Duodenal mucosa (tissue), 2 donors: ENCODE data around the gene IRGC.

Experiments
- H3K27ac ChIP-seq: one replicate; pipeline ENCODE4 v1.7.0; 2013; ENCODE audit warnings: low read depth, low read length
- H3K27me3 ChIP-seq, 2 donors: one replicate each; pipeline ENCODE4 v1.7.0; 2013; ENCODE audit warnings: low read length in 2 of 2, control low read depth in 1 of 2; ENCODE audit not compliant: insufficient read depth in 2 of 2, control insufficient read depth in 1 of 2
- H3K36me3 ChIP-seq, 2 donors: one replicate each; pipeline ENCODE4 v1.7.0; 2013; ENCODE audit warnings: low read length in 2 of 2, control low read depth in 1 of 2; ENCODE audit not compliant: insufficient read depth in 2 of 2, control insufficient read depth in 1 of 2
- H3K4me1 ChIP-seq, 2 donors: one replicate each; pipeline ENCODE4 v1.7.0; 2013; ENCODE audit warnings: low read length in 2 of 2, control low read depth in 1 of 2; ENCODE audit not compliant: insufficient read depth in 2 of 2, control insufficient read depth in 1 of 2
- H3K4me3 ChIP-seq, 2 donors: one replicate each; pipeline ENCODE4 v1.7.0; 2013; ENCODE audit warnings: low read length in 2 of 2, low read depth in 1 of 2
- H3K9ac ChIP-seq, 2 donors: one replicate each; pipeline ENCODE4 v1.7.0; 2013; ENCODE audit warnings: low read length in 2 of 2, low read depth in 1 of 2
- H3K9me3 ChIP-seq, 2 donors: one replicate each; pipeline ENCODE4 v1.7.0; 2013; ENCODE audit warnings: low read length in 2 of 2, control low read depth in 1 of 2; ENCODE audit not compliant: control insufficient read depth in 1 of 2

The IRGC gene

DNA sequence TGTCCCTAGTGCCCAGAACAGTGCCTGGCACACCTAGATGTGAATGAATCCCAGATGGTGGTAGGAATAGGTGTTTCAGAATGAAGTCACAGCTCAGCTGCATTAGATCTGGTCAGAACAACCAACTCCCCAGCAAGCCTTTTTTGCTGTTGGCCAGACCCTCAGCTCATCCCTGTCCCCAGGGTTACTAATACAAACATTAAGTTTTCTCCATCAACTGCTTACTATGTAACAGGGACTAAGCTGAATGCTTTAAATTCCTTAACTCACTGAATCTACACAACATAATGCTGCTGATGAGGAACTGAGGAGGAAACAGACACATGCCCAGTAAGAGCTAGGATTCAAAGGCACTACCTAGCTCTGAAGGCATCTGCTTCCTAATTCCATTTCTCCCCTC lies 20.1 kb downstream of the IRGC start:
- Histone ChIP-seq H3K27ac (no peak overlapping the region), H3K9ac (no peak overlapping the region), H3K27me3 (no peaks in the 10 kb centered on the region), H3K4me1 (peaks cover 14 to 25% of the 10 kb centered on the region in 2 donors), H3K9me3 (no peaks in the 10 kb centered on the region), H3K4me3 (no peak overlapping the region), H3K36me3 (peaks cover 29 to 69% of the 10 kb centered on the region in 2 donors)

DNA sequence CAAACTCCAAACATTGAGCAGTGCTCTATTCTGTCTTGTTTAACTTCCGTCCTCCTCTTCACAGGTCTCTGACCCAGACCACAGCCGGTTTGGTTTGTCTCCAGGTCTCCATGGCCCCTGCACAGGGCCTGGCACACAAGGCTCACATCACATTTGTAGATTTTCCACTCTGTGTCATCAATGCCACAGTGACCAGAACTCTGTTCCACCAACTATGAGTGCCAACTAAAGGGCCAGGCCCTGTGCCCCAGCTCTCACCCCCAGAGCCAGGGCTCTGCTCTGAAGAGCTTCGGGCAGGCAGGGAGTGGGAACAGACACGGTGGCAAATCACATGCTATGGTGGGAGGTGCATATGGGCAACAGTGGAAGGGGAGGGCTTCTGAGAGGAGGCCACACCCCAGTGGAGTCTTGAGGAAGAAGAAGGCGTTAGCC lies 22.9 kb downstream of the IRGC start:
- peak overlapping the region; percentile 19 to 58 for H3K9ac ChIP-seq

DNA sequence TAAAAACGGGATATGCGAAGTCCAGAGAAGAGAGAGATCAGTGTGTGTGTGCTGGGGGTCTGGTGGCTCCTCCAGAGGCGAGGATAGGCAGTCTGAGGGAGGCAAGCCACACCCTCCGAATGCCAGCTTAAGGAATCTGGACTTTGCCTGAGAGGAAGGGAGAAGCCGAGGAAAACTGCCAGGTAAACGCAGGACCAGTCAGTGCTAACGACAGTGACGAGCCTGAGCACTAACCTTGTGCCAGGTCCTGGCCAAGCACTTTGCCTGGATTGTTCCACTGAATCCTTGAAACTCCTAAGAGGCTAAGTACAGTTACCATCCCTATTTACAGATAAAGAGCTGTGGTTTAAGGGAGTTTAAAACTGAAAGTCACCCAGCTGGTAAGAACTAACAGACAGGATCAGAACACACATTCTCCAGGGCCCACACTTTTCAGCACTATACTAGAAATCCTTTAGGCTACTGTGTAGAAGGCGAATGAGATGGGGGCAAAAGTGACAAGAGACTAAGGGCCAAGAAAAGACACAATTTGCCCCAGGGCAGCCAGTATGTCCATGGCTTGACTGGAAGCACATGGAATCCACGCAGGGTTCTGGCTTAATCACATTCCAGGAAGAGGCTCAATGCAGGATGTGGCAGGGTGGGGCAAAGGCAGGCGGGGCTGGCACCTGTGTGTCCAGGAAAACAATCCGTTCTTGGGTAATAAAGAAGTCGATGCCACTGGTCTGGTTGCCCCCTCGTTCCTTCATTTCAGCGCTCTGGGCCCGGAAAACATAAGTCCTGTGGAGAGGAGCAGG lies 23.8 kb downstream of the IRGC start:
- Histone ChIP-seq H3K4me3 (peak overlapping the region in 1 of 2 donors; percentile 18), H3K9me3 (no peaks in the 10 kb centered on the region), H3K27me3 (no peaks in the 10 kb centered on the region), H3K27ac (peak overlapping the region; percentile 89), H3K36me3 (peaks cover 23 to 74% of the 10 kb centered on the region in 2 donors), H3K4me1 (peaks cover 15 to 32% of the 10 kb centered on the region in 2 donors), H3K9ac (peak overlapping the region; percentile 43 to 58)

More for the DNA sequence above, 22.9 kb downstream of the IRGC start:
- peaks cover 24 to 66% of the 10 kb centered on the region in 2 donors for H3K36me3 ChIP-seq
- no peaks in the 10 kb centered on the region for H3K27me3 ChIP-seq
- H3K4me1 ChIP-seq = peaks cover 14 to 30% of the 10 kb centered on the region in 2 donors
- no peaks in the 10 kb centered on the region for H3K9me3 ChIP-seq
- no peak overlapping the region for H3K4me3 ChIP-seq
- peak overlapping the region; percentile 89 for H3K27ac ChIP-seq

DNA sequence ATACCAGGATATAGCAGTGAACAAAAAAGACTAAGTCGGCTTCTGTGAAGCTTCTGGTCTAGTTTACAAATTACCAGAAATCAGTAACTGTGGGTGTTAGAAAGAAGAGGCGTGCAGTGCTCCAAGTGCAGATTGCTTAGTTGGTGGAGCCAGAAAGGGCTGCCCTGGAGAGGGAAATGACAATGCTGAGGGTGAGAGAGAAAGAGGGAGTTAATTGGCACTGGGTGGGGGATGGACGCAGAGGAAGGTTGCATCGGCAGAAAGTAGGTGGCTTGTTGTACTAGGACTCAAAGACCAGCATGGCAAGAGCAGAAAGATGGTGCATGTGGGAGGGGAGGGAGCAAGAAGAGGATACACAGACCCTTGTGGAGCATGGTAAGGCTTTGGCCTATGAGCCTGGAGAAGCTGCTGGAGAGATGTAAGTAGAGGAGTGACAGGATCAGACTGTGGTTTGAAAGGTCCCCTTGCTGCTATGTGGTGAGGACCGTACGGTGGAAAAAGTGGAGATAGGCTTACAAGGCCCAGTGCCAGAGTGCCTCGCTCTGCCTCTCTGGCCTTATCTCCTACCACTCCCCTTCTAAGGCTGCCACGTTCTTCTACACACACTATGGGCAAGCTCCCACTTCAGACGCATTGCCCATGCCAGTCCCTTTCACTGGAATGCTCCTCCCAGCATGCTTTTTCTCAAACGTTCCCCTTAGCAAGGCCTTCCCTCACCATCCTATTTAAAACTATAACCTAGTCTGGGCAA lies 25.4 kb downstream of the IRGC start:
- Histone ChIP-seq H3K9ac (no peak overlapping the region), H3K4me3 (no peak overlapping the region), H3K27ac (no peak overlapping the region), H3K4me1 (peaks cover 17 to 37% of the 10 kb centered on the region in 2 donors), H3K27me3 (no peaks in the 10 kb centered on the region), H3K36me3 (peaks cover 25 to 72% of the 10 kb centered on the region in 2 donors), H3K9me3 (no peaks in the 10 kb centered on the region)

DNA sequence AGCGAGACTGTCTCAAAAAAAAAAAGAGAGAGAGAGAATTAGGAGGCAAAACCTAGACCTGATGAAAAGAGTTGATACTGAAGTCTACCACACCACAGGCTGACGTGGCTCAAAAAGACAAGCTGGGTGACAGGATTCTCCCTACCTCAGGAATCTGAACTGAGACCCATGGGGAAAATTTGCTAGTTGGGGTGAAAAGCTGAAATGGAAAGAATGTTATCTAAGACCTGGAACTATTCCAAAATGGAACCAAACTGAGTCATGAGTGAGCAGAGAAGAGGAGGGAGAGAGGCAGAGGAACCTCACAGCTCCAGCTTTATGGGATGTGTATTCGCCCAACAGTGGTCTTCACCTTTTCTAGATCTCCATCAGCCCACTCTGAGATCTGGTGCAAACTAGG lies 27.2 kb downstream of the IRGC start:
- Histone ChIP-seq H3K27ac (no peak overlapping the region), H3K36me3 (peaks cover 30 to 73% of the 10 kb centered on the region in 2 donors), H3K4me1 (peaks cover 17 to 37% of the 10 kb centered on the region in 2 donors), H3K9me3 (no peaks in the 10 kb centered on the region), H3K27me3 (no peaks in the 10 kb centered on the region), H3K9ac (no peak overlapping the region), H3K4me3 (no peak overlapping the region)

DNA sequence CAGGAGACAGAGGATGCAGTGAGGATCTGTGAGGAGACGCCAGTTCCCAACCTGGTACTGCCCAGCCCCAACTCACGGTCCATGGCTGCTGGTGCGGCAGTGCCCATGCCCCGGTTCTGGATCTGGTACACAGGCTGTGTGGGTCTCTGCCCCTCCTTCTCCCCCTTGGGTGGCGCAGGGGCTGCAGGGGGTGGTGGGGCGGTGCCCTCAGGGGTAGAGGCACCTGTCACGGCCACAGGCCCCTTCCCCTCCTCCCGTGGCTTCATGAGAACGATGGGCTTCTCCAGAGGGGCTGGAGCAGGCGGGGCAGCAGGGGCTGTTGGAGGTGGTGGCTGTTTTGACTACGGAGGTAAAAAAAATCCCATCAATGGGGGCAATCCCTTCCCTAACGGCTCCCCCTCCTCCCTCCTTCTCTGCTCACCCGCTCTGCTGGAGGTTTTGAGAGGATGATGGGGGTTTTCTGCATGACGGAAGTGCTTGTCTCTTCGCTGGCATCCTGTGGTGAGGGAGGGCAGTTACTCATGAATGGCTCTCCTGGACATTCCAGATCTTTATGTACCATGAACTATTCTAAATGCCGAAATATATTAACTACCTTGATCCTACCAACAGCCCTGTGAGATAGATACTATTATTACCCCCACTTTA lies 31.8 kb downstream of the IRGC start:
- no peaks in the 10 kb centered on the region for H3K9me3 ChIP-seq
- no peak overlapping the region for H3K4me3 ChIP-seq
- H3K27me3 ChIP-seq = no peaks in the 10 kb centered on the region
- H3K27ac ChIP-seq = no peak overlapping the region
- H3K36me3 ChIP-seq = peaks cover 33 to 71% of the 10 kb centered on the region in 2 donors
- peaks cover 8 to 13% of the 10 kb centered on the region in 2 donors for H3K4me1 ChIP-seq
- H3K9ac ChIP-seq = no peak overlapping the region

DNA sequence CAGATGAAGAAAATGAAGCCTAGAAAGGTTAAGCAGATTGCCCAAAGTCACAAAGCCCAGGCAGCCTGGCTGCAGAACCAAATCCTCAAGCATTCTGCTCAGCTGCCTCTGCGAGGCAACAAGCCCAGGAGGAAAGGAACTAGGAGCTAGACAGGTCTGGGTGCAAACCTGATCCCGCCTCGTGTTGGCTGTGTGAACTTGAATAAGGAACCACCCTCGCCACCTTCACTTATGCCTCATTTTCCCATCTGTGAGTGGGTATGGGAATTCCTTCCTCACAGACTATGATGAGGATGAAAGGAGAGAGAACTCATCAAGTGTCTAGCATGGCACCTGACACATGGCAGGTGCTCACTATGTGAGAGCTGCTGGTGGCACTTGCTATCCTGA lies 32.3 kb downstream of the IRGC start:
- Histone ChIP-seq H3K4me3 (no peak overlapping the region), H3K36me3 (peaks cover 30 to 67% of the 10 kb centered on the region in 2 donors), H3K27ac (no peak overlapping the region), H3K9me3 (no peaks in the 10 kb centered on the region), H3K4me1 (peaks cover 13 to 17% of the 10 kb centered on the region in 2 donors), H3K27me3 (no peaks in the 10 kb centered on the region), H3K9ac (no peak overlapping the region)

DNA sequence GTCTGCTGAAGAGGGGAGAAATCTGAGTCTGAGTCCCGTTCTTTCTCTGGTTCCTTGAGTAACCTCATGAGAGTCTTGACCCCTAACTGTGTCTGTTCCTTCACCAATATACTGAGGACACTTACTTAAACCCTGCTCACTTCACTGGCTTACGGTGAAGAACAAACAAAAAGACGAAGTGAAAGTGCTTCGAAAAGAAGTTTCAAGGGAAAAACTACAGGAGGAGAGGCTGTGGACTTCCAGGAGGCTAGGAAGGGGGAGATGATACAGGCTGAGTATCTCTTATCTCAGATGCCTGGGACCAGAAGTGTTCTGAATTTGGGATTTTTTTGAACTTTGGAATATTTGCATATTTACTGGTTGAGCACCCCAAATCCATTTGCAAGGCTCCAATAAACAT lies 32.8 kb downstream of the IRGC start:
- H3K9ac ChIP-seq = no peak overlapping the region
- no peaks in the 10 kb centered on the region for H3K9me3 ChIP-seq
- H3K27ac ChIP-seq = no peak overlapping the region
- no peak overlapping the region for H3K4me3 ChIP-seq
- H3K36me3 ChIP-seq = peaks cover 29 to 63% of the 10 kb centered on the region in 2 donors
- no peaks in the 10 kb centered on the region for H3K27me3 ChIP-seq
- H3K4me1 ChIP-seq = peaks cover 18 to 22% of the 10 kb centered on the region in 2 donors

DNA sequence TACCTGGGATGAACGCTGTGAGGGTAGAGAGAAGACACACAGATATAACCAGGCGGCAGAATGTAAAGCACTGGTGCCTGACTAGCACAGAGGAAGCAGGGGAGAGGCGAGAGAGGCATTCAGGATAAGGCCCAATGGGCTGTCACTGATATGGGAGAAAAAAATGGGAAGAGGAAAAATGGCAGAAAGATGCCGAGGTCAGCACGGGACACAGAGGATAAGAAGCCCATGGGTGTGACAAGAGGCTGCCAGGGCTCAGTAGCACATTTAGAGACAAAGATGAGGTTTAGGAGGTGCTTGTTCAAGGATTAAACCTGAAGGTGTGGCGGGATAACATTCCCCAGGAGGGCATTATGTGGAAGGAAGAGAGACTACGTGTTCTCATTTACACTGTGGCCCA lies 33.3 kb downstream of the IRGC start:
- no peak overlapping the region for H3K9ac ChIP-seq
- no peaks in the 10 kb centered on the region for H3K27me3 ChIP-seq
- peaks cover 20 to 25% of the 10 kb centered on the region in 2 donors for H3K4me1 ChIP-seq
- no peak overlapping the region for H3K4me3 ChIP-seq
- H3K27ac ChIP-seq = no peak overlapping the region
- H3K36me3 ChIP-seq = peaks cover 26 to 60% of the 10 kb centered on the region in 2 donors
- H3K9me3 ChIP-seq = no peaks in the 10 kb centered on the region

DNA sequence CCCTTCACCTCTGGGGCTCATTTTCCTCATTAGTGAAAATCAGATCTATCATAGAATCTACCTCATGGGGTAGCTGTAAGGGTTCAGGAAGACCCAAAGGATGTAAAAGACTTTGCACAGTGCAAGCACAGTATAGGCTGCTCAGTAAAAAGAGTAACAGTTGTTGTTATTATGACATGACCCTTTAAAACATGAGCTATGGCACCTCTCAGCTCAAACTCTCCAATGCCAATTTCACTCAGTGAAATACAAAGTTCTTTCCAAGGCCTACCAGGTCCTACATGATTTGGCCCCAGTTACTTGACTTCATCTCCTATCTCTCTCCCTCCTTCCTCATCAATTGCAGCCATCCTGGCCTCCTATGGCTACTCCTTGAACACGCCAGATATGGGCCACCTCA lies 34.0 kb downstream of the IRGC start:
- Histone ChIP-seq H3K27me3 (no peaks in the 10 kb centered on the region), H3K4me1 (peaks cover 17 to 19% of the 10 kb centered on the region in 2 donors), H3K27ac (no peak overlapping the region), H3K9me3 (no peaks in the 10 kb centered on the region), H3K4me3 (no peak overlapping the region), H3K9ac (no peak overlapping the region), H3K36me3 (peaks cover 24 to 54% of the 10 kb centered on the region in 2 donors)
